SU-DHL-6 (cell line): ENCODE data around the gene SERINC5.
A peak's percentile ranks its signal among the peaks of the same experiment; 100 is the strongest.

Experiments used
- H2AFZ ChIP-seq: fragments of 200-600 bp; sonication (generic); 2 replicates; pipeline ENCODE4 v1.6.1; 2014; ENCODE audit warnings: low read depth, mild to moderate bottlenecking, moderate library complexity, mixed read lengths, antibody characterized with exemption, low read length; ENCODE audit not compliant: severe bottlenecking
- H3F3A ChIP-seq: fragments of 200-600 bp; shearing (Covaris generic); 2 replicates; pipeline ENCODE4 v1.6.0; 2016; ENCODE audit warnings: antibody characterized with exemption, mild to moderate bottlenecking; ENCODE audit not compliant: insufficient read depth
- H3K27ac ChIP-seq: fragments of 200-600 bp; sonication (generic); 2 replicates; pipeline ENCODE4 v1.5.1; 2016; ENCODE audit warnings: low read depth, mild to moderate bottlenecking, low read length, moderate library complexity, mixed read lengths
- H3K27me3 ChIP-seq: fragments of 200-600 bp; sonication (generic), shearing (Covaris generic); 2 replicates; pipeline ENCODE4 v1.6.0; 2014; ENCODE audit warnings: mild to moderate bottlenecking, low read length
- H3K36me3 ChIP-seq: fragments of 200-600 bp; sonication (generic); 2 replicates; pipeline ENCODE4 v1.6.1; 2014; ENCODE audit warnings: mild to moderate bottlenecking, low read length, mixed read lengths
- H3K4me2 ChIP-seq: fragments of 300-600, 200-600 bp; shearing (Covaris generic), sonication (generic); 2 replicates; pipeline ENCODE4 v1.6.0; 2014; ENCODE audit warnings: low read length, low read depth, mild to moderate bottlenecking; ENCODE audit not compliant: poor library complexity, severe bottlenecking
- H3K4me3 ChIP-seq: fragments of 200-600 bp; sonication (generic); 2 replicates; pipeline ENCODE4 v1.5.1; 2014; ENCODE audit warnings: antibody characterized with exemption, low read length, mild to moderate bottlenecking, mixed read lengths; ENCODE audit not compliant: insufficient read depth, poor library complexity, severe bottlenecking
- H3K79me2 ChIP-seq: fragments of 200-600 bp; sonication (generic); 2 replicates; pipeline ENCODE4 v1.6.1; 2014; ENCODE audit warnings: mild to moderate bottlenecking, low read length, moderate library complexity; ENCODE audit not compliant: insufficient read depth
- H3K9ac ChIP-seq: fragments of 200-600 bp; sonication (generic); 2 replicates; pipeline ENCODE4 v1.7.0; 2014; ENCODE audit warnings: mild to moderate bottlenecking, low read length
- H3K9me2 ChIP-seq: fragments of 200-600 bp; sonication (generic); replicated peaks from 2 replicates; pipeline ENCODE4 v1.6.1; 2014; ENCODE audit warnings: low read length; ENCODE audit not compliant: insufficient read depth
- H3K9me3 ChIP-seq: fragments of 200-600 bp; sonication (generic); 2 replicates; pipeline ENCODE4 v1.6.1; 2014; ENCODE audit warnings: low read length, mixed read lengths; ENCODE audit not compliant: insufficient read depth
- H4K20me1 ChIP-seq: fragments of 200-600 bp; sonication (generic); 2 replicates; pipeline ENCODE4 v1.6.1; 2014; ENCODE audit warnings: low read depth, mild to moderate bottlenecking, antibody characterized with exemption, low read length, moderate library complexity, mixed read lengths
- CTCF ChIP-seq: fragments of 200-600 bp; sonication (generic); IDR thresholded peaks from one replicate; pipeline ENCODE4 v1.5.1; 2017; ENCODE audit warnings: antibody characterized with exemption, mild to moderate bottlenecking, low read length, moderate library complexity; ENCODE audit not compliant: insufficient read depth, poor library complexity, severe bottlenecking
- EZH2phosphoT487 ChIP-seq: fragments of 200-600 bp; sonication (generic), shearing (Covaris generic); conservative IDR thresholded peaks from 2 replicates; pipeline ENCODE4 v1.6.1; 2018; ENCODE audit warnings: mild to moderate bottlenecking, antibody characterized with exemption, low read length, moderate library complexity, mixed read lengths

The SERINC5 gene

DNA sequence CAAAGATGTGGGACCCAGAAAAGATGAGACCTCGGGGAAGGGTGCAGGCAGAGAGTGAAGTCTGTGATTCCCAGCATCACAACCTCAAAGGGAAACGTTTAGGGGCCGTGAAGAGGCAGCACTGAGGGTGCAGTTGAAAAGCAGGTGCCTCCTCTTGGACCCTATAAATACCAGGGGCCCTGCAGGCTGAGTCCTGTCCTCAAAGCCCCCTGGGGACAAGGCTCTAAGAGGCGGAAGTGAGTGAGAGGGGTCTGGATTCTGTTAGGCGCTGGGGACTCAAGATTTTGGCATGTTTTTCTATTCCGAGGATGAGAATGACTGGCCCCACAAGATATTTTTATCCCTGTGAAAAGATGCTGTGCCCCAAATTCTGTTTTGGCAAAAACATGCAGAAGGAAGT is 112.9 kb downstream of the SERINC5 start:
- Histone ChIP-seq H4K20me1 (no peaks in the 10 kb centered on the region), H3K36me3 (peaks cover 14% of the 10 kb centered on the region), H2AFZ (no peak overlapping the region), H3K79me2 (no peaks in the 10 kb centered on the region; the same call in 1 of the 2 replicates), H3K9me2 (no peaks in the 10 kb centered on the region), H3K27ac (peak overlapping the region; percentile 93), H3K4me3 (peak overlapping the region; percentile 19), H3K4me2 (peak overlapping the region; percentile 51), H3K9ac (peak overlapping the region; percentile 45), H3F3A (peaks cover 66% of the 10 kb centered on the region), H3K27me3 (no peaks in the 10 kb centered on the region), H3K9me3 (no peaks in the 10 kb centered on the region)
- TF ChIP-seq EZH2phosphoT487 (no peak), CTCF (no peak)

DNA sequence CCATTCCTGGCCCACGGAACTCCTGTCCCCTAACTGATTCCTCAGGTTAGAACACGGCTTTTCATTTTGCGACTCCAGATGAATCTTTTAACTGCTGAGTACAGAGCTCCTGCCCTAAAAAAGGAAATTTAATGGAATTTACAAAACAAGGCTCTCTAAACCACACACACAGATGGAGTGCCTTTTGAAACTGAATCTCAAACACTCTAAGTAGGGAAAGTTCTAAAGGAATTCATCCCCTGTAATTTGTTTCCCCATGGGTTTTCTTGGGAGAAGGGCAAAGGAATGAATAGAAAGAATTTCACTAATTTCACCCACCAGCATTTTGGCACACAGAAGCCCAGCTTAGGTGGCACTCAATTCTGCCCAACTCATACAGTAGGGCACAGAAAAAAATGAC is 114.2 kb downstream of the SERINC5 start:
- H3K4me3 ChIP-seq: no peak overlapping the region
- peak overlapping the region; percentile 93 for H3K27ac ChIP-seq

GRCh38 chr5:80141147-80141671 is 114.6 kb downstream of the SERINC5 start:
- peak overlapping the region; percentile 93 for H3K27ac ChIP-seq
- no peaks in the 10 kb centered on the region for H3K9me3 ChIP-seq
- no peaks in the 10 kb centered on the region for H3K9me2 ChIP-seq
- no peak for TF ChIP-seq EZH2phosphoT487
- no peak for TF ChIP-seq CTCF
- H3K9ac ChIP-seq: peak overlapping the region; percentile 45; the same call in 1 of the 2 replicates
- H3K4me3 ChIP-seq: no peak overlapping the region
- no peaks in the 10 kb centered on the region for H4K20me1 ChIP-seq
- H3F3A ChIP-seq: peaks cover 64% of the 10 kb centered on the region
- no peaks in the 10 kb centered on the region for H3K27me3 ChIP-seq
- no peak overlapping the region for H2AFZ ChIP-seq
- H3K4me2 ChIP-seq: no peak overlapping the region
- H3K79me2 ChIP-seq: no peaks in the 10 kb centered on the region; the same call in 1 of the 2 replicates
- H3K36me3 ChIP-seq: peaks cover 14% of the 10 kb centered on the region

More for the DNA sequence above, 114.2 kb downstream of the SERINC5 start:
- TF ChIP-seq CTCF: no peak
- TF ChIP-seq EZH2phosphoT487: no peak
- no peaks in the 10 kb centered on the region for H4K20me1 ChIP-seq
- no peaks in the 10 kb centered on the region for H3K9me3 ChIP-seq
- H3K9ac ChIP-seq: peak overlapping the region; percentile 45
- H3K36me3 ChIP-seq: peaks cover 14% of the 10 kb centered on the region
- no peaks in the 10 kb centered on the region; the same call in 1 of the 2 replicates for H3K79me2 ChIP-seq
- no peaks in the 10 kb centered on the region for H3K27me3 ChIP-seq
- H3K4me2 ChIP-seq: peak overlapping the region; percentile 51
- H2AFZ ChIP-seq: no peak overlapping the region
- peaks cover 62% of the 10 kb centered on the region for H3F3A ChIP-seq
- no peaks in the 10 kb centered on the region for H3K9me2 ChIP-seq
